Activated CD4-positive, alpha-beta T cell treated with anti-CD3 and anti-CD28 coated beads for 36 hours (primary cell): ENCODE data around the gene HMCN2. TPM values are rescaled to one million over a fixed set of nuclear protein-coding genes. Genes with fewer than 3 reads are reported as not detected.

Source experiments
- ATAC-seq: fragments of 200-7000 bp; cut with Tn5 transposase; one replicate; pipeline ENCODE4 v1.10.0; 2021; ENCODE audit warnings: mild to moderate bottlenecking, moderate library complexity
- CTCF ChIA-PET: fragments of 350-600 bp; sonication (Branson Sonifier 250); formaldehyde crosslinking; loops from one replicate; lab custom pipeline; 2021; ENCODE audit warnings: antibody characterized with exemption; lab: Charles Lee
- POLR2A ChIA-PET: fragments of 350-600 bp; sonication (Branson Sonifier 250); formaldehyde crosslinking; loops from one replicate; lab custom pipeline; 2021; ENCODE audit warnings: antibody characterized with exemption, inconsistent platforms; lab: Charles Lee
- DNase-seq: peaks from one replicate; pipeline ENCODE4 v3.0.0-alpha.2; 2020
- H3K27ac Mint-ChIP-seq: one replicate; pipeline ENCODE4 v1.8.0; 2021; ENCODE audit warnings: mixed read lengths
- H3K27me3 Mint-ChIP-seq: one replicate; pipeline ENCODE4 v1.8.0; 2021; ENCODE audit warnings: mixed read lengths
- H3K36me3 Mint-ChIP-seq: one replicate; pipeline ENCODE4 v1.8.0; 2021; ENCODE audit warnings: low read depth, mixed read lengths
- H3K4me1 Mint-ChIP-seq: one replicate; pipeline ENCODE4 v1.8.0; 2021; ENCODE audit warnings: mixed read lengths
- H3K4me3 Mint-ChIP-seq: one replicate; pipeline ENCODE4 v1.8.0; 2021; ENCODE audit warnings: mild to moderate bottlenecking, moderate library complexity, mixed read lengths
- H3K9me3 Mint-ChIP-seq: one replicate; pipeline ENCODE4 v1.8.0; 2021; ENCODE audit warnings: low read depth, mixed read lengths
- intact Hi-C, 2 experiments: fragments of 100-400 bp; cut with DNase I in 1 of 2; cut with micrococcal nuclease in 1 of 2; formaldehyde crosslinking; loops; one replicate each; pipeline versions ENCODE4 v1.14.2 to v1.15.1; 2022 to 2024; cut with DNase I, micrococcal nuclease
- total RNA-seq, 2 experiments: library from RNA; stranded (reverse); gene quantifications; one replicate each; pipeline ENCODE4 v1.2.3, GENCODE V29; 2021

Gene HMCN2
- total RNA-seq, 2 experiments from 2014 or later: 0.05 TPM

DNA sequence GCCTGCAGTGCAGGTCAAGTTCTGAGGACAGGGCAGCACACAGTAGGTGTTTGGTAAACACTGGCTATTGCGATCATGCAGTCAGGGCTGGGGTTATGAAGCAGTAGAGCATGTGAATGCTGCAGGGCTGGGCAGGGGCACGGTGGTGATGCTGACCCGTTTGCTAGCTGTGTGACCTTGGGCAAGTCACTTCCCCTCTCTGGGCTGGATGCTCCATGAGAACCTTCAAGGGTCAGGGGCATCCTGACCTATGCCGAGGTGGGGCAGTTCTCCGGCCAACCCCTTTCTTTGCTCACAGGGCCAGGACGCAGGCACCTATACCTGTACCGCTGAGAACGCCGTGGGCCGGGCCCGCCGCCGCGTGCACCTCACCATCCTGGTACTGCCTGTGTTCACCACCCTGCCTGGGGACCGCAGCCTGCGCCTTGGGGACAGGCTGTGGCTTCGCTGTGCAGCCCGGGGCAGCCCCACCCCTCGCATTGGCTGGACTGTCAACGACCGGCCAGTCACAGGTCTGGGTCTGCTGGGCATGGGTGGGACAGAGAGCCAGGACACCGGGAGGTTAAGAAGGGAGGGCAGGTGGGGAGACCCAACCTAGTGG lies 140.2 kb downstream of the HMCN2 start:
- POLR2A ChIA-PET: no interaction called here
- H3K27ac Mint-ChIP-seq: no peak overlapping the region
- no peak for ATAC-seq

DNA sequence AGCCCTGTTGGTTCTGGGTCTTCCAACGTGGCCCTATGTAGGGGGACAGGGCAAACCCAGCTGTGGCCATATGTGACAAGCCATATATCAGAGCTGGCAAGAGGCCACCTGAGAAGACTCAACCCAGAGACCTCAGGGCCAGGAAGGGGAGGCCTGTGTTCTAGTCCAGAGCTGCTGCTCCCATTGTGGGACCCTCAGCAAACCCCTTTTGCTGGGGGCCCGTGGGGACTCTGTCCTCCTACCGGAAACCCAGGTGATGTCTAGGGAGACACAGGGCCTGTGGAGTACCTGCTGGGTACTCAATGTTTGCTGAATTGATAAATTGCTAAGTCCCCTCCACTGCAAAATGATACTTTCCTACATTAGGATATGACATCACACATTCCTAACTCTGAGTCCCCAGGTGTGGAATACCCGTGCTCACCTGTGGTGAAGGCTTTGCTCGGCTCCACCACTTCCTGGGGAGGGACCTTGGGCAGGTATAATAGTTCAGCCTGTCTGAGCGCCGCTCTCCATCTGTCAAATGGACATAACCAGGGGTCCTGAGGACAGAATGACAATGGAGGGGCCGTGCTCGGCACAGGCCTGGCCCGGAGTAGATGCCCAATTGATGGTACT lies 140.8 kb downstream of the HMCN2 start:
- intact Hi-C loops: no loop called here
- CTCF ChIA-PET: no interaction called here
- ATAC-seq: no peak
- Mint-ChIP-seq H3K27me3 (no peaks in the 10 kb centered on the region), H3K4me1 (no peaks in the 10 kb centered on the region), H3K9me3 (no peaks in the 10 kb centered on the region), H3K36me3 (no peaks in the 10 kb centered on the region), H3K4me3 (no peak overlapping the region), H3K27ac (no peak overlapping the region)
- POLR2A ChIA-PET: no interaction called here
- DNase-seq: no peak

More for the DNA sequence above, 140.2 kb downstream of the HMCN2 start:
- Mint-ChIP-seq H3K9me3 (no peaks in the 10 kb centered on the region), H3K27me3 (no peaks in the 10 kb centered on the region), H3K4me1 (no peaks in the 10 kb centered on the region), H3K4me3 (no peak overlapping the region), H3K36me3 (no peaks in the 10 kb centered on the region)
- DNase-seq: no peak
- intact Hi-C loops: no loop called here
- CTCF ChIA-PET: no interaction called here

DNA sequence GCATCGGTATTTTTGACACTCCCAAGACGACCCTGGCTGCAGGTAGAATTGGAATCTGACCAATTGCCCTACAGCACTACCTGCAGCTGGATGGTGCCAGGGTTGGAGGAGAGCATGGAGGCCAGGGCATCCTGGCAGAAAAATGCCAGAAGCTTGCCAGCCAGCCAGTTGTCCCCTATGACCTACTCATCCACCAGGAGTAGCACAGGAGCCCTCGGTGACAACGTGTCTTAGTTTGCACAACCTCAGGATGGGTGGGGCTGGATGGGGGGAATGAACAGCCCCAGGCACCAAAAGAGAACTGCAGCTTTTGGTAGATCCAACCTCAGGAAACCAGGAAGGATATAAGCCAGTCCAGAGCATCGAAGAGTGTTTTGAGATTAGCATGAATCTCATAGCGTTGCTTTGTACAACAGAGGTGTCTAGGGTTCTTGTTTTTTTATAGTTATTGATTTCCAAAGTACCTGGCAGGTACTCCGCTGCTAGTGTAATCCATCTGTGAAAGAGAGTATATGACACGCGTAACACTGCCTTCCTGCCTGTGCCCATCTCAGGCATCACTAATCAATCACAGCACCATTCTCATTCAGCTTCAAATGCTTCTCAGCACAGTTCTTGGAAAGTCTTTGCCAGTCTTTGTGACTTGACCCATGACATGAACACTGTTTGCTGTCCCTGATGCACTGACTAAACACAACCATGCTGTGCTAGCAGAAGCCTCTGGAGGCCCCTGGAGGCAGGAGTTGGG lies 142.5 kb downstream of the HMCN2 start:
- ChIA-PET CTCF (no interaction called here), POLR2A (no interaction called here)
- Mint-ChIP-seq H3K9me3 (no peaks in the 10 kb centered on the region), H3K27me3 (no peaks in the 10 kb centered on the region), H3K27ac (no peak overlapping the region), H3K4me1 (no peaks in the 10 kb centered on the region), H3K36me3 (no peaks in the 10 kb centered on the region), H3K4me3 (no peak overlapping the region)
- intact Hi-C loops: no loop called here
- DNase-seq (no peak), ATAC-seq (no peak)

DNA sequence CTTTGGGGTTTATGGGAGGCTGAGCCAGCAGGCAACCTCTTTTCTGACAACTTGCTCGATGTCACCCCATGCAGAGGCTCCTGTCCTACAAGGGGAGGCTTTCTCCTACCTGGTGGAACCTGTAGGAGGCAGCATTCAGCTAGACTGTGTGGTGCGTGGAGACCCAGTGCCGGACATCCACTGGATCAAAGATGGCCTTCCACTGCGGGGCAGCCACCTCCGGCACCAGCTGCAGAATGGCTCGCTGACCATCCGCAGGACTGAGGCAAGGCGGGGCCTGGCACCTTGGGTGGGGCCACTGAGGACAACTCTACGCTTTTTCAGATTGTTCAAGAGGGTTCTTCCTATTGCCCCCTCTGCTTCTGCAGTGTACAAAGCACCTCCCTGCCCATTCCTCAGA lies 143.1 kb downstream of the HMCN2 start:
- no peaks in the 10 kb centered on the region for H3K9me3 Mint-ChIP-seq
- no peaks in the 10 kb centered on the region for H3K36me3 Mint-ChIP-seq
- no peak overlapping the region for H3K4me3 Mint-ChIP-seq
- no peaks in the 10 kb centered on the region for H3K27me3 Mint-ChIP-seq
- H3K27ac Mint-ChIP-seq: no peak overlapping the region
- CTCF ChIA-PET: no interaction called here
- H3K4me1 Mint-ChIP-seq: no peaks in the 10 kb centered on the region
- ATAC-seq: no peak
- no peak for DNase-seq
- intact Hi-C loops: no loop called here
- POLR2A ChIA-PET: no interaction called here

DNA sequence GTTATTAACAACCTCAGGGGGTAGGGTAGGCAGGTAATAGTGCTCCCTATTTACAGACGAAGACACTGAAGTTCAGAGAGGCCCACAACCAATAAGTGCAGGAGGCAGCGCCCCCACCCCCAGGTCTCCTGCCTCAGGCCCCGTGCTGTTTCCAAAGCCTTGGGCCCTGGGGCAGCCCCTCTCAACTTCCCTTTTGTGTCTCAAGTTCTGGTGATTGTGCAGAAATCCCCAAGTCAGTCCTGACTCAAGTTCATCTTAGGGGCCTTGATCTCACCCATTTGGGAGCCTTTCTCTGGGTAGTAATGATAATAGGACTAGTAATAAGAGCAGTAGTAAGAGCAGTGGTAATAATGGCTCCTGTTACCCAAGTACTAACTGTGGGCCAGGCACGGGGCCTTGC lies 143.7 kb downstream of the HMCN2 start:
- Mint-ChIP-seq H3K36me3 (no peaks in the 10 kb centered on the region), H3K27ac (no peak overlapping the region), H3K9me3 (no peaks in the 10 kb centered on the region), H3K27me3 (no peaks in the 10 kb centered on the region), H3K4me3 (no peak overlapping the region), H3K4me1 (no peaks in the 10 kb centered on the region)
- no peak for DNase-seq
- ChIA-PET POLR2A (no interaction called here), CTCF (no interaction called here)
- intact Hi-C loops: no loop called here
- no peak for ATAC-seq

DNA sequence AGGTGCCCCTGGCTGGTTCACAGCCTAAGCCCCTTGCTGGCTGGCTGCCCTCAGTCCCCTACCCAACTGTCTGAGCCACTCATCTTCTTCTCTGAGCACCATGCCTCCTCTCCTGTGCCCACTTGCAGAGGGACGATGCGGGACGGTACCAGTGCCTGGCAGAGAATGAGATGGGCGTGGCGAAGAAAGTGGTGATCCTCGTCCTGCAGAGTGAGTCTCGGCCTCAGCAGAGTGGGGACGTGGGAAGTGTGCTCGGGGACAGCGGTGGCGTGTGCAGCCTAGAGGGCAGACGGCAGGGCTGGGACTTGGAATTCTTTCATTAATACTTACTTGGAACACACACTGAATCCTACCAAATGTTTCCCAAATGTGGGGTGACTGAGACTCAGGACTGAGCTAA lies 144.9 kb downstream of the HMCN2 start:
- no peak for ATAC-seq
- DNase-seq: no peak
- Mint-ChIP-seq H3K9me3 (no peaks in the 10 kb centered on the region), H3K4me3 (no peak overlapping the region), H3K27ac (no peak overlapping the region), H3K27me3 (no peaks in the 10 kb centered on the region), H3K36me3 (no peaks in the 10 kb centered on the region), H3K4me1 (no peaks in the 10 kb centered on the region)
- CTCF ChIA-PET: no interaction called here
- intact Hi-C loops: no loop called here
- POLR2A ChIA-PET: no interaction called here

DNA sequence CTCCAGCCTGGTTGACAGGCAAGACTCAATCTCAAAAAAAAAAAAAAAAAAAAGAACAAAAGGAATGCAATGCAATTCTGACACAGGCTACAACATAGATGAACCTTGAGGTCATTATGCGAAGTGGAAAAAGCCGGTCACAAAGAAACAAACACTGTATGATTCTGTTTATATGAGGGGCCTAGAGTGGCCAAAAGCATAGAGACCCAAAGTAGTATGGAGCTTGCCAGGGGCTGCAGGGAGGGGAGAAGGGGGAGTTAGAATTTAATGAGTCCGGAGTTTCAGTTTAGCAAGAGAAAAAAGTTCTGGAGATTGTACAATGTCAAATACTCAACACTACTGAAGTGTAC lies 146.0 kb downstream of the HMCN2 start:
- Mint-ChIP-seq H3K4me3 (no peak overlapping the region), H3K9me3 (no peaks in the 10 kb centered on the region), H3K27me3 (peaks cover 3% of the 10 kb centered on the region), H3K36me3 (no peaks in the 10 kb centered on the region), H3K4me1 (no peaks in the 10 kb centered on the region), H3K27ac (no peak overlapping the region)
- ChIA-PET POLR2A (no interaction called here), CTCF (no interaction called here)
- intact Hi-C loops: no loop called here
- ATAC-seq (no peak), DNase-seq (no peak)

DNA sequence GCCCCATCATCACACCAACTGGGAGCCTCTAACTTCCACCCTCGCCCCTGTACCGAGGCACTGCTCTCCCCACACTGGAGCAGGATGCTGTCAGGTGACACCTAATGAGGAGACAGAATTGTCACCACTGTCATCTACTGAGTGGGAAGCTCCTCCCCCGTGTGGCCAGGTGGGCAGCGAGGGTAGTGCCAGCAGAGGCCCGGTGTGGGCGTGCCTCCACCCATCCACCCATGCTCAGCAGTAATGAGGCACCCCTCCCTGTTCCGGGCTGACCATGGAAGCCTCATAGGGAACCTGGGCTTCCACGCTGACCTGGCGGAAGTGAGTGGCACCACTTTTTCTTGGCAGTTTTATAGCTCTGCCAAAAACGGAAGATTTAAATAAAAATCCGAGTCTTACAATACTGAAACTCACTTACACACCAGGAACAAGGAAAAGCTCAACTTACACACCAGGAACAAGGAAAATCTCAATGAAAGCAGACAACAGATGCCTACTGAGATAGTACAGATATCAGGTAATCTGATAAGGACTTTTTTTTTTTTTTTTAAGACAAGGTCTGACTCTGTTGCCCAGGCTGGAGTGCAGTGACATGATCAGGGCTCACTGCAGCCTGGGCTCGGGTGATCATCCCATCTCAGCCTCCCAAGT lies 148.6 kb downstream of the HMCN2 start:
- Mint-ChIP-seq H3K4me1 (no peaks in the 10 kb centered on the region), H3K27me3 (peaks cover 3% of the 10 kb centered on the region), H3K4me3 (no peak overlapping the region), H3K27ac (no peak overlapping the region), H3K36me3 (no peaks in the 10 kb centered on the region), H3K9me3 (no peaks in the 10 kb centered on the region)
- ChIA-PET POLR2A (interaction anchor here (0.6 kb wide), 1 partner anchor 226 kb away, joined by 5 read pairs; no protein-coding TSS in a partner anchor), CTCF (interaction anchor here (0.6 to 0.8 kb wide), 2 partner anchors 13 to 168 kb away, joined by 3 to 4 read pairs; no protein-coding TSS in a partner anchor)
- DNase-seq (no peak), ATAC-seq (no peak)
- intact Hi-C loops: no loop called here

DNA sequence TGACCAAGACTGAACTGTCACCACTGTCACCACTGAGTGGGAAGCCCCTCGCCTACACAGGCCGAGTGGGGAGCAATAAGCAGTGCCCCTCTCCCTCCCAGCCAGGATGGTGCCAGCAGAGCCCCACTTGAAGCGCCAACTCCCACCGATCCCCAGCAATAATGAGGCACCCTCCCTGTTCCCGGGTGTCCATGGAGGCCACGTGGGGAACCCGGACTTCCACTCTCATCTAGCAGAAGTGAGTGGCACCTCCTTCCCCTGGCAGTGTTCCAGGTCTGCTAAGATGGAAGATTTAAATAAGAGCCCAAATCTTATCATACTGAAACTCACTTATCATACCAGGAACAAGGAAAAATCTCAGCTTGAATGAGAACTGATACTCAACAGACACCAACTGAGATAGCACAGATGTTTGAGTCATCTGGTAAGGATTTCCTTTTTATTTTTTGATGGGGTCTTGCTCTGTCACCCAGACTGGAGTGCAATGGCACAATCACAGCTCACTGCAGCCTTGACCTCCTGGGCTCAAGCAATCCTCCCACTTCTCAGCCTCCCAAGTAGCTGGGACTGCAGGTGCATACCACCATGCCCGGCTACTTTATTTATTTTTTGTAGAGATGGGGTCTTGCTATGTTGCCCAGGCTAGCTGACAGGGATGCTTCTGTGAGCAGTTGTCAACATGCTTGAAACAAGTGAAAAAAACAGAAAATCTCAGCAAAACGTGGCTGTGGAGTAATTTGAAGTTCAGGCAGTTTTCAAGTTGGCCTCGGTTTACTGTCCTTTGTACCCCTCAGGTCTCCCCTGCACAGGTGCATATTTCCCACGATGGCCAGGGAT lies 149.6 kb downstream of the HMCN2 start:
- intact Hi-C loops: loop anchor here in 1 of 2 experiments (5.0 kb wide), 1 partner anchor 308 kb away; no protein-coding TSS in a partner anchor
- Mint-ChIP-seq H3K4me3 (no peak overlapping the region), H3K4me1 (no peaks in the 10 kb centered on the region), H3K27me3 (peaks cover 3% of the 10 kb centered on the region), H3K36me3 (no peaks in the 10 kb centered on the region), H3K9me3 (no peaks in the 10 kb centered on the region), H3K27ac (no peak overlapping the region)
- POLR2A ChIA-PET: no interaction called here
- no peak for DNase-seq
- ATAC-seq: no peak
- CTCF ChIA-PET: interaction anchor here (0.7 kb wide), 1 partner anchor 870 kb away, joined by 3 read pairs; no protein-coding TSS in a partner anchor

DNA sequence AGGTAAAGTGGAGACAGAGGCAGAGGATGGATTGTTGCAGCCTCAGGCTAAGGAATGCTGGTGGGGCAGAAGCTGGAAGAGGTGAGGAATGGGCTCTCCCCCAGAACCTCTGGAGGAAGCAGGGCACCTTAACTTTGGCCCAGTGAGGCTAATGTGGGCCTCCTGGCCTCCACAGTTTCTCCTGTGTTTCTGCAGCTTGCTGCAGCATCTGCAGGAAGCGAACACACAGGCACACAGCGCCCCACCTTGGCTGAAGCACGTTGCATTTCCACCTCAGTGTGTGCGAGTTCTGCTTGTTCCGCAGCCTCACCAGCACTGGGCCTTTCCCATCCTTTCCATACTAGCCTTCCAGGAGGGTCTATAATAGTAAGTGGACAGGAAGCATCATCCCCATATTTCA lies 152.0 kb downstream of the HMCN2 start:
- Mint-ChIP-seq H3K36me3 (no peaks in the 10 kb centered on the region), H3K27me3 (peaks cover 3% of the 10 kb centered on the region)

DNA sequence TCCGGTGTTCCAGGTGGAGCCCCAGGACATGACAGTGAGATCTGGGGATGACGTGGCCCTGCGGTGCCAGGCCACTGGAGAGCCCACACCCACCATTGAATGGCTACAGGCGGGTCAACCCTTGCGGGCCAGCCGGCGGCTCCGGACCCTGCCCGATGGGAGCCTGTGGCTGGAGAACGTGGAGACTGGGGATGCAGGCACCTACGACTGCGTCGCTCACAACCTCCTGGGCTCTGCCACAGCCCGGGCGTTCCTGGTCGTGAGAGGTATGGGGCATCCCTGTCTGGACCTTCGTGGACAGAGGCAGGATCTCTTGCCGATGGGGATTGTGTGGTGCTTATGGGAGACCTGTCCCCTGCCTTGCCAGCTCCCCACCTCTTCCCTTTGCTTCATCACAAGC lies 153.2 kb downstream of the HMCN2 start:
- CTCF ChIA-PET: no interaction called here
- Mint-ChIP-seq H3K4me1 (no peaks in the 10 kb centered on the region), H3K9me3 (no peaks in the 10 kb centered on the region), H3K27ac (no peak overlapping the region), H3K27me3 (peaks cover 3% of the 10 kb centered on the region), H3K36me3 (no peaks in the 10 kb centered on the region), H3K4me3 (no peak overlapping the region)
- DNase-seq (no peak), ATAC-seq (no peak)
- intact Hi-C loops: loop anchor here in 1 of 2 experiments (5.0 kb wide), 1 partner anchor 311 kb away; no protein-coding TSS in a partner anchor
- POLR2A ChIA-PET: no interaction called here

More for the DNA sequence above, 152.0 kb downstream of the HMCN2 start:
- Mint-ChIP-seq H3K4me1 (no peaks in the 10 kb centered on the region), H3K9me3 (no peaks in the 10 kb centered on the region), H3K27ac (no peak overlapping the region), H3K4me3 (no peak overlapping the region)
- intact Hi-C loops: loop anchor here in 1 of 2 experiments (5.0 kb wide), 1 partner anchor 310 kb away; no protein-coding TSS in a partner anchor
- ChIA-PET CTCF (interaction anchor here (0.6 kb wide), 1 partner anchor 35 kb away, joined by 3 read pairs; no protein-coding TSS in a partner anchor), POLR2A (no interaction called here)
- ATAC-seq (no peak), DNase-seq (peak; percentile 33)
